ENCODE results near the gene DCST2.
A peak's percentile ranks its signal among the peaks of the same experiment; 100 is the strongest.
"Not testable (repeated sequence)": the region's sequence is repeated elsewhere in the genome, so short reads cannot be mapped to it uniquely, and the experiment has no call there.

DCST2 gene

GRCh38 chr1:154995301-154995983 is 38.1 kb downstream of the DCST2 start:
- not testable (repeated sequence) for DNase-seq

- DNase-seq = no peak
Observed at GRCh38 chr1:154994591-154994990, 39.0 kb downstream of the DCST2 start.

GRCh38 chr1:154994269-154994587 is 39.4 kb downstream of the DCST2 start:
- DNase-seq = no peak

- DNase-seq = no peak
Observed at GRCh38 chr1:154993572-154994268, 39.9 kb downstream of the DCST2 start, which contains the start of gene LENEP. Gene LENEP (plus strand): TSS chr1:154993586. CDS start chr1:154993608, 22 bp downstream.

GRCh38 chr1:154992721-154993571 is 40.6 kb downstream of the DCST2 start:
- no peak for DNase-seq

- DNase-seq = no peak
Observed at GRCh38 chr1:154990276-154990675, 43.3 kb downstream of the DCST2 start.

GRCh38 chr1:154989195-154989860 is 44.3 kb downstream of the DCST2 start:
- no peak for DNase-seq

- no peak for DNase-seq
Observed at GRCh38 chr1:154988058-154988954, 45.3 kb downstream of the DCST2 start.

GRCh38 chr1:154987326-154987725 is 46.3 kb downstream of the DCST2 start:
- no peak for DNase-seq

- DNase-seq = not testable (repeated sequence)
Observed at GRCh38 chr1:154986736-154987135, 46.8 kb downstream of the DCST2 start.

- DNase-seq = no peak
Observed at GRCh38 chr1:154983776-154984466, 49.7 kb downstream of the DCST2 start.

- DNase-seq = peak; percentile 73
Observed at GRCh38 chr1:154982897-154983648, 50.5 kb downstream of the DCST2 start, which contains the start of gene FLAD1. Gene FLAD1 (plus strand): TSS chr1:154983344. CDS start chr1:154983695, 351 bp downstream.

- no peak for DNase-seq
Observed at GRCh38 chr1:154982341-154982740, 51.2 kb downstream of the DCST2 start.

- DNase-seq = no peak
Observed at GRCh38 chr1:154978360-154978759, 55.2 kb downstream of the DCST2 start.

- not testable (repeated sequence) for DNase-seq
Observed at GRCh38 chr1:154977762-154978161, 55.8 kb downstream of the DCST2 start.

- DNase-seq = no peak
Observed at GRCh38 chr1:154975409-154976059, 58.0 kb downstream of the DCST2 start.

- DNase-seq = peak; percentile 66
Observed at GRCh38 chr1:154974808-154975408, 58.7 kb downstream of the DCST2 start.

GRCh38 chr1:154974102-154974807 is 59.3 kb downstream of the DCST2 start, which contains the start of gene CKS1B:
Gene CKS1B (plus strand): TSS chr1:154974681. CDS start chr1:154974746, 65 bp downstream.
- DNase-seq = peak; percentile 81
